Testis (tissue), 2 donors: Measurements from ENCODE around the gene PCYT2.

Source experiments
- POLR2A ChIP-seq: fragments of 450-650 bp; IDR thresholded peaks from one replicate; pipeline ENCODE4 v1.6.1; 2017; ENCODE audit warnings: antibody characterized with exemption, mild to moderate bottlenecking, moderate library complexity
- TF ChIP-seq, protein P1 (sequence below), 3 experiments: fragments of 450-650 bp in 2 of 3; fragments of 200-600 bp in 1 of 3; sonication (generic) in 1 of 3; IDR thresholded peaks; one replicate each; pipeline ENCODE4 v1.5.1; 2016 to 2019; ENCODE audit warnings: antibody characterized with exemption in 3 of 3, mild to moderate bottlenecking in 2 of 3, moderate library complexity in 1 of 3

GRCh38 chr17:81903896-81904599 lies 7.2 kb downstream of the PCYT2 start:
- TF ChIP-seq, protein P1, sequence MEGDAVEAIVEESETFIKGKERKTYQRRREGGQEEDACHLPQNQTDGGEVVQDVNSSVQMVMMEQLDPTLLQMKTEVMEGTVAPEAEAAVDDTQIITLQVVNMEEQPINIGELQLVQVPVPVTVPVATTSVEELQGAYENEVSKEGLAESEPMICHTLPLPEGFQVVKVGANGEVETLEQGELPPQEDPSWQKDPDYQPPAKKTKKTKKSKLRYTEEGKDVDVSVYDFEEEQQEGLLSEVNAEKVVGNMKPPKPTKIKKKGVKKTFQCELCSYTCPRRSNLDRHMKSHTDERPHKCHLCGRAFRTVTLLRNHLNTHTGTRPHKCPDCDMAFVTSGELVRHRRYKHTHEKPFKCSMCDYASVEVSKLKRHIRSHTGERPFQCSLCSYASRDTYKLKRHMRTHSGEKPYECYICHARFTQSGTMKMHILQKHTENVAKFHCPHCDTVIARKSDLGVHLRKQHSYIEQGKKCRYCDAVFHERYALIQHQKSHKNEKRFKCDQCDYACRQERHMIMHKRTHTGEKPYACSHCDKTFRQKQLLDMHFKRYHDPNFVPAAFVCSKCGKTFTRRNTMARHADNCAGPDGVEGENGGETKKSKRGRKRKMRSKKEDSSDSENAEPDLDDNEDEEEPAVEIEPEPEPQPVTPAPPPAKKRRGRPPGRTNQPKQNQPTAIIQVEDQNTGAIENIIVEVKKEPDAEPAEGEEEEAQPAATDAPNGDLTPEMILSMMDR (IDR thresholded peaks at IDR 0.05) = no peak
- TF ChIP-seq POLR2A = no peak
